ENCODE data around the gene ING5. TPM values are rescaled to one million over a fixed set of nuclear protein-coding genes. Genes with fewer than 3 reads are reported as not detected.

ING5 gene
- total RNA-seq, 1 experiment from 2014 or later, result 45.2 TPM

DNA sequence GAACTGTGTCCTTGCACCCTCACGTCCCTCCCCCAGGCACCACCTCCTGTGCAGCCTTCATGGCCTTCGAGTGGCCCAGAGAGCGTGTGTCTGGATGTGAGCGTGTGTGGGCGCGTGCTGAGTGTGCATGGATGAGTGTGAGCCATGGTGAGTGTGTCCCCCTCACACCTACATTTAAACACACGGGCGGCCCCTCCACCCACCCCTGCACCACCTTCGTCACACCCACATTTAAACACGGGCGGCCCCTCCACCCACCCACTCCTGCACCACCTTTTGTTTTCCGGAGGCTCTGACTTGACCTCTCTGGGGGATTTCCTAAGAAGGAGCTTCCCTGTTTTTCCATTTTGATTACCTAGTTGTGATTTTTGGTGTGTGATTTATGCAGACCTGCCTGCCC is 33.0 kb upstream of the ING5 start:
- Histone ChIP-seq H3K9me3 (no peaks in the 10 kb centered on the region), H3K27me3 (no peaks in the 10 kb centered on the region), H3K4me3 (no peak overlapping the region), H3K36me3 (peaks cover 27% of the 10 kb centered on the region)
- DNase-seq, result no peak

DNA sequence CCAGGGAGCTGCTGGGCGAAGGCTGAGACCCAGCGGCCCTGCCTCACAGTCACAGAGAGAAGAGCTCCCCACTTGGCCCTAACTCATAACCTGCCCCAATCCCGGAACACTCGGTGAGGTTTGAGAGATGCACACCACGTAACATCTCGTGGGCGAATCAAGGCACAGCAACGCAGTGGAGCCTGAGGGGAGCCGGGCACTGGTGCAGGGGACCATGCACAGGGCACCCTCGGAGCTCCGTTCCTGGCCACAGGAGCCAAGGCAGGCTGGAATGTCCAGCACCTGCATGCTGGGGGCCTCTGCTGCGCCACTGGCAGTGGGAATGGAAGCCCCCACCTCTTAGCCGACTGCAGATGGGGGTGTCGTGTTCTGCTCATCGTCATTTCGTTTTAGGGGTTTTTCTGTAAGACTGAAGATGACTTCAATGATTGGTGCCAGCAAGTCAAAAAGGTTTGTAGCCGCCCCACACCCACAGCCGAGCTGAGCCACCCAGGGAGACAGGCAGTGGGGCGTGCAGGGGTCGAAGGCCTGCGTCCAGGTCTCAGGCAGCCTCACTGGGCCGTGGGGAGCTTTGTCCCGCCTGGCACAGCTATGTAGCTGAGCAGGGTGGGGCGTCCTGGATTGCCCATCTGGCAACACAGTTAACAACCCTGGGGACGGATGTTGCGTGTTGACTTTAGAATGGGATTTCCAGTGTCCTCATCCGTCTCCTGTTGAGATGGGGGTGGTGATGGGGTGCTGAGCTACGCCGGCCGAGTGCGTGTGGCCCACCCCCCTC is 31.3 kb upstream of the ING5 start:
- no peak for DNase-seq
- no peaks in the 10 kb centered on the region for H3K27me3 ChIP-seq
- H3K36me3 ChIP-seq, result peaks cover 39% of the 10 kb centered on the region
- H3K9me3 ChIP-seq, result no peaks in the 10 kb centered on the region
- no peak overlapping the region for H3K4me3 ChIP-seq

DNA sequence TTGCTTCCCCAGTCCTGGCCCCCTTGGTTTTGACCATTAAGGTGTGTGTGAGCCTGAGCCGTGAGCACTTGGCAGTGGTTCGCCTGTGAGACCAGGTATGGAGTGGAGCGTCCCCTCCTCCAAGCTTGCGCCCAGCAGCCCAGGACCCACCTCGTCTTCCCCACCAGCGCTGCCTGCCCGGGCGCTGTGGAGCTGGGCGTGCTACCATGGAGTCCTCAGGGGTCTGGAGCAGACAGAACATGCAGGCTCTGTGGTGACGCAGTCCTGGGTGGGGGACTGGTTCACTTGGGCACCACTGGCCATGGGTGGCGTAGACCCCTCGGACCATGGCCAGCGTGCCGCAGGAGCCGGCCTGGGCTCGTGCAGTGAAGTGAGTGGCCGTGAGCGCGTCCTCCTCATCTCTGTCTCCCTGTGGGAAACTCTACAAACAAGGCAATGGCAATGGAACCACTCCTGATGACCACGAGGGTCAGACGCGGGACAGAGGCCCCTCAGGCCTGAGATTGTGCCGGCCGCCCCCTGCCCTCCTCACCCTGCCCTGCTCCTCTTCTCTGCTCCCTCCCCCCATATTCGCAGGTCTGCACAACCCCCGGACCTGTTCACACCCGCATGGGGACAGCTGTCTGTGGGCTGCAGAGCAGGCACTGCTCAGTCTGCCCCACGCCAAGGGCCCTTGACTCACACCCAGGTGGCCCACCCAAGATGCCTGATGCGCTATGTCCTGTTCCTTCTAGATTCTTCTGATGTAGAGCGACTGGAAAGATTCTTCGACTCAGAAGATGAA is 30.2 kb upstream of the ING5 start:
- H3K27me3 ChIP-seq, result no peaks in the 10 kb centered on the region

DNA sequence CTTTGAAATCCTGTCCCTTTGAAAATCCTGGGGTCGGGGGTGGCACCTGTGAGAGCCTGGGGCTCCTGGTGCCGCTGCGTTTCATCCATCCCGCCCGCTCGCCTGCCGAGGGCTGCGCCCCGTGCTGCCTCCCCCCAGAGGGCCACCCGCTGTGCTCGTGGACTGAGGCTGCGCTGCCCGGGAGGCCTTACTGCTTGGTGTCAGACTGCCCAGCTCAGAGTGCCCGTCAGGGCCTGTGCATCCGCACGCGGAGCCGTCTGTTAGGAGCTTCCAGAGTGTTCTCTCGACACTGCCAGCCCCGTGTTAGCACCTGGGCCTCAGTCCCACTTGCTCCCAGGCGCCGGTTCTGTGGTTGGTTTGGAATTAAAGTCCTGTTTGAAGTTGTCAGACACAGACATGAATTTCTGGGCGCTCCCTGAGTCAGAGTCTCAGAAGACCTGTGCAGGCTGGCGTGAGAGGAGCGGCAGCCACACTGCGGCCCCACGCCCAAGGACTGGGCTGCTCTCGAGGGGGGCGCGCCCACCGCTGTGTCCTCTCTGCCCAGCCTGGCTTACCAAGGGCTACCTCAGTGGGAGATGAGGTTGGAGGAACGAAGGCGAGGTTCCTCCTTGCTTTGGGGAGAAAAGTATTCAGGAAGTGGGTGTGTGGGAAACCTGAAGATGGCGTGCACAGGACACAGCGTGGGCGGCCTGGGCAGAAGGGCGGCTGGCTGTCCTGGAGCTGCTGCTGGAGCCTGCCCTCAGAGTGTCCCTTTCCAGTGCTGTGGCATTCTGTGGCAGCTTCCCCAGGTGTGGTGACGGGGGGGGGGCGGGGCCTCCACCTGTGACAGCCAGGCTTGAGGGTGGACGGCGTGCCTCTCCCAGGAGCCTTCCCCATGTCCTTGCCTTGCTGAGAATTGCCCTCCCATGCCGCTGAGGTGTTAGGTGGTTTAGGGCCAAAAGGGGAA is 29.3 kb upstream of the ING5 start:
- no peak overlapping the region for H3K4me3 ChIP-seq
- no peak for DNase-seq
- no peaks in the 10 kb centered on the region for H3K27me3 ChIP-seq
- H3K9me3 ChIP-seq, result no peaks in the 10 kb centered on the region
- peaks cover 51% of the 10 kb centered on the region for H3K36me3 ChIP-seq

More for the DNA sequence above, 30.2 kb upstream of the ING5 start:
- DNase-seq, result no peak
- Histone ChIP-seq H3K9me3 (no peaks in the 10 kb centered on the region), H3K36me3 (peaks cover 47% of the 10 kb centered on the region), H3K4me3 (no peak overlapping the region)

DNA sequence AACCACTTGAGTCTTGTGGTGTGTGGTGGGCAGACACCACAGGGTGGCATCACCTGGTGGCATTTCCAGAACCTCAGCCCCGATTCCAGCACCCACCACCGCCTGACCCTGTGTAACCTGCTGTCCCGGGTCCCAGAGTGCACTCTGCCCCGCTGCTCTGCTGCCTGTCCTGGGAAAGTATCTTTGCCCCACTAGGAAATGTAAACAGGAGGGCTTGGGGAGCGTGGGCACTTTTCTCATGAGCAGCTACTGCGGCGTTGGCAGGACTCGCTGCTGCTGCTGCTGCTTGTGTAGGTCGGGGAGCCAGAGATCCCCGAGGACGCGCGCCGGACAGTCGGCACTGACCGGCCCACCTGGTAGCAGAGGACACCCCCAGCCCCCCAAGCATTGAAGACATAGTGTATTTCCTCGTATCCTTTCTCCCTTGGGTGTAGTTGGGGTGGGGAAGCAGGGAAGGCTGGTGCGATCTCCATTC is 28.6 kb upstream of the ING5 start:
- Histone ChIP-seq H3K27me3 (no peaks in the 10 kb centered on the region), H3K9me3 (no peaks in the 10 kb centered on the region), H3K4me3 (no peak overlapping the region), H3K36me3 (peaks cover 56% of the 10 kb centered on the region)
- DNase-seq, result no peak

DNA sequence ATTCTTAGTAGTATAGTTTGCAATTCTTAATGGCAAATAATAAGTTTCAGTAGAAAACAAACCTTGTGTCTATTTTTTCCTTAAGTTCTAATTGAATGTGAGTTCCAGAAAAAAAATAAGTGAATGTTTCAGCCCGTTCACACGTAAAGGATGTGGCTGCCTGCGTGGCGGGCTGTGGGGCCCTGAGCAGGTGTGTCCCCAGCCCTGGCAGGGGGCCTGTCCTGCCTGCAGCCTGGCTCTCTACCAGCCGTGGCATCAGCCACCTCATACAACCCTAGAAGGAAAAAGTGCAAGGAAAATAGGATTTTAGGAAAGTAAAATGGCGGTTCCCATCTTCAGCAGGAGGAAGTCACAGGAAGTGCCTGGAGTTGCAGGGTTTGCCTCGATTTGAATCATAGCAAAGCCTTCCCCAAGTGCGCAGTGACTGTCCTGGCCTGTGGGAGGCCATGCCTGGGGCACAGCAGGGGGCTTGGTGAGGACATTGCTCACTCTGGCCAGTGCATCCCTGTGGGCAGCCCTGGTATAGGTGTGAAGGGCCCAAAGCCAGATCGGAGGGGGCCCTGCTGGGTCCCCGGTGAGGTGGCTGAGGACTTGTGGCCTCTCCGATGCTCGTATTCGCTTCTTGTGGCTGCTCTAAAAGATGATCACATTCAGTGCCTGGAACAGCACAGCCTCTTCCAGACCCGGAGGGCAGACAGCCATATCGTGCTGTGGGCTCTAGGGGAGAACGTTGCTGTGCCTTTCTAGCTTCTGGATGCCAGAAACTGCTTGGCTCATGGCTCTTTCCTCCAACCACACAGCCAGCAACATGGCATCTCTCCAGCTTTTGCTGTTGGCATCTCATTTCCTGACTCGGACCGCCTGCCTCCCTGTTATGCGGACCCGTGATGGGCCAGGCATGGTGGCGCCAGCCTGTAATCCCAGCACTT is 27.8 kb upstream of the ING5 start:
- H3K27me3 ChIP-seq, result no peaks in the 10 kb centered on the region
- peak; percentile 92 for DNase-seq
- H3K36me3 ChIP-seq, result peaks cover 64% of the 10 kb centered on the region
- no peak overlapping the region for H3K4me3 ChIP-seq
- H3K9me3 ChIP-seq, result no peaks in the 10 kb centered on the region

DNA sequence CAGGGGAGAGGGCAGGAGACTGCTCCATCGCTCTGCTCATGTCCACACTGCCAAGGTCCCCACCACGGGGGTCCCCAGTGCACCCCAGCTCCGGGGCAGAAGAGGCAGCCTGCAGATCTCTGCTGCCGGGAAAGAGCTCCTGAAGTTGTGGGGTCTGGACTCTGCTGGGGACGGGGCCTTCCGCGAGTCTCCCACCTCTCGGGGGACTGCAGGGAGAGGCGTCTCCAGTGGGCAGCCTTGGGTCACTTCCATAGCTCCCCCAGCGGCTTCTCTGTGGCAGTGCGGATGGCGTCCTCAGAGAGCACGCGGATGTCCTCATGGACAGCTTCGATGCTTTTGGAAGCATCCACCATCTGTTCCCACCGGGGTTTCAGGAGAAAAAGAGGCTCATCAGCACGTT is 26.0 kb upstream of the ING5 start:
- no peak overlapping the region for H3K4me3 ChIP-seq
- DNase-seq, result no peak
- H3K9me3 ChIP-seq, result no peaks in the 10 kb centered on the region
- H3K27me3 ChIP-seq, result no peaks in the 10 kb centered on the region
- H3K36me3 ChIP-seq, result peaks cover 73% of the 10 kb centered on the region

DNA sequence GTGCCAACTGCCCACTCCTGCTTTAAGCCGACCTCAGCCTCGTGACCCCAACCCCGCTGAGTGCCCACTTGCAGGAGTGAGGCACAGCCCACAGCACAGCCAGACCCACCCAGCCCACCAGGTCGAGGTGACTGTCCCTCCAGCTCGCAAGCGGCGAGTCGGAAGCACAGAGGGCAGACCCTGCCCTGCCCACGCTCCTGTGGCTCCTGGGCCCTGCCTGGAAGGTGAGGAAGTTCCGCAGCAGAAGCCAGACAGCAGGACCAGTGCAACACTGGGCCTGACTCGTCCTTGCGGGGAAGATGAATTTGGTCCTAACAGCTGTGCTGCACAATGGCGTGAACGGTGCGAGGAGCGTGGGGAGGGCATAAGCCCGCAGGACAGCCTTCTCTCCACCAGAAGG is 25.2 kb upstream of the ING5 start:
- Histone ChIP-seq H3K36me3 (peaks cover 77% of the 10 kb centered on the region), H3K9me3 (no peaks in the 10 kb centered on the region), H3K27me3 (no peaks in the 10 kb centered on the region), H3K4me3 (no peak overlapping the region)
- DNase-seq, result no peak

DNA sequence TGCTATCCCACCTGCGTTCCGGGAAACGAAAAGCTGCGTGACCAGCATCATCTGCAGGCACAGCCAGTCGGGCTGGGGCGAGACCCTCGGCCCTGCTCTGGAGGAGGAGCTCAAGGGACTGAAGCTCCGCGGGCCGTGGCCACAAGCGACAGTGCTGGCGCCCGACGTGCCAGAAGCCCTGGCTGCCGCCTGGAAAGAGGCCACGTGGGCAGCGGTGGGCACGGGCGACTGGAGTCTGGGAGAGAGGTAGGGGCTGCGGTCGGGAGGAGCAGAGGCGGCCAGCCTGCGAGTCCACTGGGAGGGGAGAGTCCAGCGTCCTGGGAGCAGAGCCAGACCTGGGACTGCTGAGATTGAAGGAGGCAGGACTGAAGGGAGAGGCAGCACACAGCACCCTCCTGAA is 24.4 kb upstream of the ING5 start:
- H3K36me3 ChIP-seq, result peaks cover 82% of the 10 kb centered on the region
- DNase-seq, result no peak
- H3K27me3 ChIP-seq, result no peaks in the 10 kb centered on the region
- H3K4me3 ChIP-seq, result no peak overlapping the region
- H3K9me3 ChIP-seq, result no peaks in the 10 kb centered on the region

DNA sequence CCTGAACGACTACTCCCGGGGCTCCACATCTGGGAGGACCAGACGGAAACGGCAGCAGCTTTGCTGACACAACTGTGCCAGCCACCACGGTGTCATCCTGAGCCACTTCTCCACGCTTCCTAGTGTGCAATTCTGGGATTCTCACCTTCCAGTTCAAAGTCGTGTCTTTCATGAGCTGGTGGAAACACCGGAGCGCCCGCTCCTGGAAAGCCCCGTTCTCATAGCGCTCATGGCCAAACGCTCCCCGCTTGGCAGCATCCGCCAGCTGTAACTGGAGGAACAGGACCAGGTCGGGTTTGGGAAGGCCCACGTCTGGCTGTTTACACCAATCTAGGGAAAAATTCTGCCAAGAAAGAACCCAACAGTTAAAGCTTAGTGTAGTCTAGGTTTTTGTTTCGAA is 23.5 kb upstream of the ING5 start:
- peaks cover 86% of the 10 kb centered on the region for H3K36me3 ChIP-seq
- no peaks in the 10 kb centered on the region for H3K27me3 ChIP-seq
- H3K4me3 ChIP-seq, result no peak overlapping the region
- DNase-seq, result no peak
- no peaks in the 10 kb centered on the region for H3K9me3 ChIP-seq

DNA sequence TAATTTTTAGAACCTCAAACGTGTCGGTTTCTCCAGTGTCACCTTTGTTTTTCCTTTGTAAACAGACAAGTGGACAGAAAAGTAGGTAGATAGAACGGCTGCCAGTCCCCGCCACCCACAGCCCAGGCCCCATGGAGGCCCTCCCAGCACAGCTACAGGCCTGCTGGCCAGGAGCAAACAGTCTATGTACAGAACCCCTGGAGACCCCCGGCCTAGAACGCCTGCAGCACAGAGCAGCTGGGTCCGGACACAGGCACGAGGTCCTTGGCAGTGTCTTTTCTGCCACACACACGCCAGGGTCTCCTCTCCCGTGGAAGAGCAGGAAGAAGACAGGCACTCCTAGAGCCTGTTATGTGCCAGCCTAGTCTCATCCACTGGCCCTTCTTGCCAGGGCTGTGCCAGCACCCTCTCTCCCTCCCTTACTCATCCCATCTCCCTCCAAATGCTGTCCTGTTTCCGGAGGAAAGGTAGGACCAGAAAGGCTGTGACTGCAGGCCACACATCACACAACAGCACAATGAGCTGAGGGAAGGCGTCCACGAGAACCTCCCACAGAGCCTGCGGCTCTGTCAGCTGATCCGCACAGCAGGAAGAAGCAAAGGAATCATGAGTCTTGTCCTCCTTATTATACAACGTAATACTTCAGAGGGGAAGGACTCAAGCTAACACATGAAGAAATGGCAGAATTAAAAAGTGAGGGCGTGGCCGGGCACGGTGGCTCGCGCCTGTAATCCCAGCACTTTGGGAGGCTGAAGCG is 22.9 kb upstream of the ING5 start:
- H3K36me3 ChIP-seq, result peaks cover 86% of the 10 kb centered on the region

DNA sequence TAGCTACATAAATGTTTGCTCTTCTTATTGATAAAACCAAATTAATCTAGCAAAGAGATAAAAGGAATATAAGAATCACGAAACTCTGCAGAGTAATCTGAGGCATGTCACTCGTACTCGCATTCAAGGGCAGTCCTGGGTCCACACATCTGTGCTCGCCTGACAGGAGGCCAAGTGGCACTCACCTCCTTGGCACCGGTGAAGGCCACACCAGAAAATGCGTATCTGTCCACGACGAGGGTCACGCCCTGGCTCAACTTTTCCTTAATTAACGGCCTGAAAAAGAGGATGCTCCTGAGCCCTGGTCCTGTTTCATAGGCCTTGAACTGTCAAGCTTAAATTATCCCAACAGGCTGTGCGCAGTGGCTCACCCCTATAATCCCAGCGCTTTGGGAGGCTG is 21.8 kb upstream of the ING5 start:
- DNase-seq, result no peak
- Histone ChIP-seq H3K4me3 (no peak overlapping the region), H3K36me3 (peaks cover 91% of the 10 kb centered on the region), H3K9me3 (no peaks in the 10 kb centered on the region), H3K27me3 (no peaks in the 10 kb centered on the region)

More for the DNA sequence above, 22.9 kb upstream of the ING5 start:
- no peaks in the 10 kb centered on the region for H3K27me3 ChIP-seq
- no peak overlapping the region for H3K4me3 ChIP-seq
- DNase-seq, result no peak
- no peaks in the 10 kb centered on the region for H3K9me3 ChIP-seq

DNA sequence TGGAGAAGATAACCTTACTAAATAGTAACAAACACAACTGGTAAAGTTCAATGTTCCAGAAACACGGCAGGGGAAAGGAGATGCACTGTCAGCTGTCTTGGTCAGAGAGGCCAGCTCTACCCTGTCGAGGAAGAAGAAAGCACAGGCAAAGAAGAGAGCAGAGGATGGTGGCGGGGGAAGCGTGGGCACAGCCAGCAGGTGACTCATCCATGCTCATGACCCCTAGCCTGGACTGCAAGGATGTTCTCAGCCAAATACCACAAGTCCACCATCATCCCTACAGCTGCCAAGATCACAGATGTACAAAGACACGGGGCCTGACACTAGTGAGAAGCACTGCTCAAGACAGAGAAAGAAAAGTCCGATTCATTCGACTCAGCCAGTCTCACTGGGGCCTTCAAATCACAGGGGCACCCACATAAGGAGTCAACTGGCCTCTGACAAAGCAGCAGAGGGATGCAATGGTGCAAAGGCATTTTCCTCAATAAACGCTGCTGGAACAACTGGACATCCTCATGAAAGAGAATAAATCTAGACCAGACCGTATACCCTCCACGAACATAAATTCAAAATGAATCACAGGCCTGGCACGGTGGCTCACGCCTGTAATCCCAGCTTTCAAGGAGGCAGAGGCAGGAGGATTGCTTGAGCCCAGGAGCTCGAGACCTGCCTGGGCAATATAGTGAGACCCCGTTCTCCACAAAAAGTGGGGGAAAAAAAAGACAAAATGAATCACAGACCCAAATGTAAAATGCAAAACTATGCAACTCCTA is 20.8 kb upstream of the ING5 start:
- Histone ChIP-seq H3K27me3 (no peaks in the 10 kb centered on the region), H3K4me3 (no peak overlapping the region), H3K36me3 (peaks cover 86% of the 10 kb centered on the region), H3K9me3 (no peaks in the 10 kb centered on the region)
- DNase-seq, result peak; percentile 96

DNA sequence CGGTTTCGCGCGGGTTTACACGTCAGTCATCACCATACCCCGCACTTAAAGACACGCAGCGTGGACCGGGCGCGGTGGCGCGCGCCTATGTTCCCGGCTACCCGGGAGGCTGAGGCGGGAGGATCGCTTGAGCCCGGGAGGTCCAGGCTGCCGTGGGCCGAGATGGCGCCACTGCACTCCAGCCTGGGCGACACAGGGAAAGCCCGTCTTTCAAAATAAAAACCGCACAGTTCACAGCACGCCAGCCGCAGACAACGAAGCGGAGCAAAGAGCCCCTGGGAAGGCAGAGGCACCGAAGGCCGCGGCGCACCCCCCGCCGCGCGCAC is 15.6 kb upstream of the ING5 start:
- Histone ChIP-seq H3K27me3 (no peaks in the 10 kb centered on the region), H3K4me3 (peak overlapping the region; percentile 99), H3K9me3 (no peaks in the 10 kb centered on the region), H3K36me3 (peaks cover 73% of the 10 kb centered on the region)
- no peak for DNase-seq

Measured in MG63 (cell line).